HS-5 (cell line): ENCODE results near the gene CCDC73.

Experiments
- DNase-seq: peaks from one replicate; pipeline ENCODE4 v3.0.0-alpha.2; 2012; ENCODE audit warnings: low read depth

The CCDC73 gene

DNA sequence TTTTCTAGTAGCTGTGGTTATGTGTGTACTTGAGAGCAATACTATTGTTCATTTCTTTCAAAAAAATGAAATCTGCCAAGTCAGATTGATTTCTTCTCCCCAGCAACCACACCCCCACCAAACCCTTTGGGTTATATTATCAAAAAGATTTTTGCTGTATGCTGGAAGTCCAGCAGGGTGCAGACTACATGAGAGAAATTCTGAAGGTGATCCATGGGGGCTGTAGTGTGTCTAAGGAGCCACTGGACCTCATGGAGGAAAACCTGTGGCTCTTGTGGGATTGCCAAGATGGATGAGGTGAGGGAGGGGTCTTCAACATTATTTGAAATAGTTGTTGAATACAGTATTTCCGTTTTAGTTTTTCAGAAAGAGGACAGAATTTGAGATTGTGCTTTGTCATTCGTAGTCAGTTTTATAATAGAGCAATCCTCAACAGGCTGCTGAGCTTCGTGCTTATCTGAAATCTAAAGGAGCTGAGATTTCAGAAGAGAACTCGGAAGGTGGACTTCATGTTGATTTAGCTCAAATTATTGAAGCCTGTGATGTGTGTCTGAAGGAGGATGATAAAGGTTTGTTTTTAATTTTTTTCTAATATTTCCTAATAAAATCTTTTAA is 207.8 kb downstream of the CCDC73 start:
- no peak for DNase-seq

DNA sequence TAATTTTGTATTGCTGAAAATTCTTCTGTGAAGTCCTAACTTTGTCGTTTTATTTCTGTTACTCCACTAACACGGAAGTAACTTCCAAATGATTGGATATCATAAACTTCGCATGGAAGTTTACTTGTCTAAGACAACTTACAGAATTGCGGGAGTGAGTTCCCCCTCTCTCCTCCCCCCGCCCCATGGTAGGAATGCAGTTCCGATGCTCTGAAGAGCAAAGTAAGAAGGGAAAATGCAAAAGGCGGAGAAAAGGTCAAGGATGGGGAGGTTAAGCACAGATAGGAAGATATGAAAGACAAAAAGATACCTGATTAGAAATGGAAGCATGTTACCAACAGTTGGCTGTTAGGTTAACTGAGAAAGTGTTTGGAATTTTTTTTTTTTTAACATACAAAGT is 209.5 kb downstream of the CCDC73 start:
- DNase-seq: no peak

DNA sequence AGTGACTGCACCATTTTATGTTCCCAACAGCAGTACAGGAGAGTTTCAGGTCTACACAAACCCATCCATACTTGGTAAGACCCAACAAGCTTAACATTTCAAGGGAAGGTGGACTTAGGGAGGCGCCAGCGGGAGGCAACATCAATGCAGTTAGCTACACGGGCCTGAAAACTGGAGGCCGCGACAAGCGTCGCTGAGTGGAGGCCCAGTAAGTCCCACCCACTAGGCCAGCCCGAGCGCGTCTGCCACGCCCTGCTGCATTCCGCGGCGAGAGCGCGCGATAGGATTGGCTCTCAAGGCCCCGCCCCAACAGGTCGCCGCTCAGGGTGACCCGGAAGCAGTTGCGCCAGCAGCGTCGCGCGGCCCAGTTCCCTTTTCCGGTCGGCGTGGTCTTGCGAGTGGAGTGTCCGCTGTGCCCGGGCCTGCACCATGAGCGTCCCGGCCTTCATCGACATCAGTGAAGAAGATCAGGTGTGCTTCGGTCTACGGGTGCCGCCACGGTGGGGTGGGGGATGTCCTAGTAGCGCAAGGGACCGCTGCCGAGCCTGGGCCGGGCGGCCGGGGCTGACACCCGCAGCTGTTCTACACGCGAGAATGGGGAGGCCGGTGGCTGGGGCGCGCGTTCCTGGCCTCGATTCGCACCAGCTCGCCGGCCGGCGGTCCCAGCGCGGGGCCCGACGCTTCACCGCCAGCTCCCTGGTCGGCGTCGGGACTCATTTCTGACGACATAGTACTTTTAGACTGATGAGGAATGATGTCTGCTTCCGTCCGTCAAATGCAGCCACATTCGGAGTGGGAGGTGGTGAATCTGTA is 210.8 kb downstream of the CCDC73 start, which contains the start of gene EIF3M:
EIF3M (plus strand) TSS at position 373 of the 813 bp plus-strand sequence; CDS start at position 430, 57 bp downstream.
- DNase-seq: peak; percentile 81

DNA sequence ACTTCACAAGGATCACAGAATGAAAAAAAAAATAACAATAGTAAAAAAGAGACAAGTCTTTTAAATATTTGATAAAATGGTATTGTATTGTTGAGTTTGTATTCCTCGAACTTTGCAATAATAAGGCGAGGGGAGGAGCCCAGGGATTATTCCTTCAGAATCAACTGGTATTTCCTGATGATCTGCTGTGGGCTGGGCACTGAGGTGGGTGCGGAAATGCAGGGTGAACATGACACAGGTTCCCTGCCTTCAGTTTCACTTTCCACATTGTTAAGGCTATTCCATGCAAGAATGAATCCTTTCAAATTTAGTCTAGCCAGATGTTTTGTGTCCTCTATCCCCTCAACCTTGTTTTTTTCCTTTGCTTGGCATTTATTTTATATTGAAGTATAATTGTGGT is 212.9 kb downstream of the CCDC73 start:
- DNase-seq: no peak

DNA sequence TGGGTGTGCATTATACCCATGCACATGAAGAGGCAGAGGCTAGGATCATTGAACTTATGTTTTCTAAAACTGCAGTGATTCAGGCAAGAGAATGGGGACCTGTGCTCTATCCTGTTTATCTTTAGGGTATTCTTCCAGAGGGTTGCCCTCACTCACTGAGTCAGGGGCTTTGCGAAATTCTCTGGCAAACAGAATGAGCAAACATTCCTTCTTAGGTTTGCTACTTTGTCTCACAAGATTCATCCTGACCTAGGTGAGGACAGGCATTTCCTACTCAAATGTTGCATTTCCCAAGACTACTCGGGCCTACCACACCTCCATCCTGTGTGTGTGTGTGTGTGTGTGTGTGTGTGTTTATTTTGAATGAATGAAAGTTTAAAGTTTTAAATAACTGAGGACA is 213.5 kb downstream of the CCDC73 start:
- peak; percentile 33 for DNase-seq

DNA sequence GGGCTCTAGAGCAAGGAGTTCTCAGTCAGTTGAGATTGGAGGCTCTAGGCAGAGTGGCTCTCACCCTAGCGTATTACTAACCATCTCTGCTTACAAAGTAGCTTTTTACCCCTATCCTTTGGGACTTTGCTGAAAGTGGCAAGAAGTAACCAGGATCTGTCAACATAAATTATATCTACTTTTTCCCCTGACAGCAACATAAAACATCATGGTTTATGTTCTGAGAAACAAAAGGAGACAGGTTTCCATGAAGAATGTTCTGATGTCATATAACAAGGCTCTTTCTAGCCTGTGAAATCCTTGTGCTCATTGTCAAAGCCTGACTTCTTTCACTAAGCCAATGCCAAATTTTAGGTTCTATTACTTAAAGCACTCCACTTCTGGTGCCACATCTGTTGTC is 218.0 kb downstream of the CCDC73 start:
- DNase-seq: no peak

DNA sequence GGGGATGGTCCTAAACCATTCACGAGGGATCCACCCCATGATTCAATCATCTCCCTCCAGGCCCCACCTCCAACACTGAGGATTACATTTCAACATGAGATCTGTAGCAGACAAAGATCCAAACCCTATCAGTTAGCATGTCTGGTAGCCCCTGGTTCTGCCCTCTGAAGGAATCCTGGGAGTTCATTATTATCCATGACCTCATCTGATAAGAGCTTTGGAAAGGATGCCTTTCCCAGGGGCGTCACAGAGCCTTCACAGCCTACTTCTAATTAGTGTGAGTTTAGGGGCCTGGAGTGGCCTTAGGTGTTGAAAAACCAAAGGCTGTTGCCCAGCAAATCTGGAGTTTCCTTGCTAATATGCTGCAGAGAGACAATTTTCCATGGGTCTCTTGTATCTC is 219.4 kb downstream of the CCDC73 start:
- no peak for DNase-seq

DNA sequence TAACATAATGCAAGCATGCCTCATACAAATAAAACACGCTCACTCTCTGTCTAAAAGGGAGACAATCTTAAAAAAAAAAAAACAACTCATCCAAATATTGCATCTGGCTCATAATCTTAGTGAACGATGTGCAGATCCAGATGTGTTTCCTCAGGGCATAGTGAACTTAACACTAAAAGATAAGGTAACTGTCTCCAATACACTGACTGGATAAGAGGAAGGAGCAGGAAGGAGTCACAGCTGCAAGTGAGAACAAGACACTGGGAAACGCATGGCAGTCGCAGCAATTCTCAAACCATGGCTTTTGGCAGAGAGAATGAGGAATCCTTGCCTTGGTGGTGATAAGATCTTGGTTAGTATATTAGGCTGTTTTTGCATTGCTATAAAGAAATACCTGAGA is 220.0 kb downstream of the CCDC73 start:
- no peak for DNase-seq

DNA sequence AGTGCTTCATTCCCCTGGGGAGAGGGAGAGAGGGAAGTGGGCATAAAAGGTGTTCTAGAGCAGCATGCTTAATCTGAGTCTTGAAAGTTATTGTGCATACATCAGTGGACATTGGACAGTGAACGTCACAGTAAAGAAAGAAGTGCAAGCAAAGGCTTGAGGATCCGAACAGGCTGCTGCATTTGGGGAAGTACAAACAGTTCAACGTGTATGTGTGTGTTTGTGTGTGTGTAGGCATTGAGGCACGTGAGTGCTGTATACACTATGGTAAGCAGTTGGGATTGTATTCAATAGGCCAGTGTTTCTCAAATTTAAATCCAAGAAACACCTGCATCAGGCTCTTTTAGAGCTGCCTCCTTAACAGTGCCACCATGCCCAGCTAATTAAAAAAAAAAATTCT is 221.2 kb downstream of the CCDC73 start:
- DNase-seq: no peak

DNA sequence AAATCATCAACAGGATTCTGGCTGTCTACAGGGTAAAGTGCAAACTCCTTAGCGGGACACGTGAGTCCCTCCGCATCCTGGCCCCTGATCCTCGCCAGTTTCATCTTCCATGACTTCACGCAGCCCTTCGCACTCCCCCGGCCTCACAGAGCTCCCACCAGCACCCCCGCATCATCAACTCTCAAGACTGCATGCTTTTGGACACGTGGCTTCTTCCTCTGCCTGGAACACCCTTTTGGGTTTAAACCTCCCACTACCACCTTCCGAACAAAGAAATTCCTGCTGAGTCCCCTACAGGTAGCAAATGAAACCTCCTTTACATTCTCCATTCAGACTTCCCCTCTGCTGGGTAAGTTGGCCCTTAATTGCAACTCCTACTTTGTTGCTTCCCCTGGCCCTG is 223.4 kb downstream of the CCDC73 start:
- DNase-seq: no peak

DNA sequence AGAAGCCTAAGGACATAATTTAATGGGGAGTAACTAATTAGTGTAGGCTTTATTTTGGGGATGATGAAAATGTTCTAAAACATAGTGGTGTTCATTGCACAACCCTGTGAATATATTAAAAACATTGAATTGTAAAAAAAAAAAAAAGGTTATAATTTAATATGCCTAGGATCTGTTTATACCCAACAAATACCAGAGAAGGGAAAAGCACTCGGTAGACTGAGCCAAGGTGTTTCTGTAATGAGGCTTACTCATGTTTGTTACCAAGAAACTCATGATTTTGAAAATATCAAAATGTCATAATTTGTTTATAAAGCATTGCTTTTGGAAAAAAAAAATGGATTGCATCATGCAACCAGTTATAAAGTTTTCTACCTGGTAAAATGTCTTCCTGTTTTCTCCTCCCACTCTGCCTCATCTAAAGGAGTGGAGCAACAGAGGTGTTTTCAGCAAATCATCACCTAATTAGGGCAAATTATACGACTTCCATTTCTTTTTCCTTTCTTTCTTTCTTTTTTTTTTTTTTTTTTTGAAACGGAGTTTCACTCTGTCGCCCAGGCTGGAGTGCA is 225.1 kb downstream of the CCDC73 start:
- no peak for DNase-seq

DNA sequence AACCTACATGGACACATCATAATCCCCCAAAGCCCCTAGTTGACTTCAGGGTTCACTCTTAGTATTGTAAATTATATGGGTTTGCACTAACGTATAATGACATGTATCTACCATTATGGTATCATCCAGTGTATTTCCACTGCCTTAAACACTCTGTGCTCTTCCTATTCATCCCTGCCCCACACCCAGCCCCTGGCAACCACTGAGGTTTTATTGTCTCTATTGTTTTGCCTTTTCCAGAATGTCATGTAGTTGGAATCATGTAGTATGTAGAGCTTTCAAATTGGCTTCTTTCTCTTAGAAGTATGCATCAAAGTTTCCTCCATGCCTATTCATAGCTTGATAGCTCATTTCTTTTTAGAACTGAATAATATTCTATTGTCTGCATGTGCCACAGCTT is 227.3 kb downstream of the CCDC73 start:
- no peak for DNase-seq

DNA sequence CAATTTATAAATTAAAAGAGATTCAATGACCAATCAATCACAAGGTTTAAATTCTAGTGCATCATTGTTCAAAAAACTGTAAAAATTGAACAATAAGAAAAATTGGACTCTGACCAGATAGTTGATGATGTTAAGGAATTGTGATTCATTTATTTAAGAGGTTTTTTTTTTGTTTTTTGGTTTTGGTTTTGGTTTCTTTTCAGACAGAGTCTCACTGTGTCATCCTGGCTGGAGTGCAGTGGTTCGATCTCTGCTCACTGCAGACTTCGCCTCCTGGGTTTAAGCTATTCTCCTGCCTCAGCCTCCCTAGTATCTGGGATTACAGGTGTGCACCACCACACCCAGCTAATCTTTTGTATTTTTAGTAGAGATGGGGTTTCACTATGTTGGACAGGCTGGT is 227.9 kb downstream of the CCDC73 start:
- DNase-seq: no peak

DNA sequence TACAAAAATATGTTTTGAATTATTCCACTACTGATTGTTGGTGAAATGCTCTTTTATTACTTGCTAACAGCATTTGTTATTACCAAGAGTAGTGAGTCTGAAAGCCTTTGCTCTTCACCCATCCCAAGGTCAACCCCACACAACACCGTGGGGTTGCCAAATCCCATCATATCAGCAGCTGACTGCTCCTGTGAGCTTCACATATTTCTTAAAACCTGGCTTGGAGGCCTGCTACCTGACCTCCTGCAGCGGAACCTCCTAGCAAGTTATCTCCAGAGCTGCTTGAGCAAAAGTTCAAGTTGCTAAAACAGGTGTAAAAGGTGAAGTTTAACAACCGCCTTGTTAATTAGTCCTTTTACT is 230.9 kb downstream of the CCDC73 start:
- DNase-seq: no peak

DNA sequence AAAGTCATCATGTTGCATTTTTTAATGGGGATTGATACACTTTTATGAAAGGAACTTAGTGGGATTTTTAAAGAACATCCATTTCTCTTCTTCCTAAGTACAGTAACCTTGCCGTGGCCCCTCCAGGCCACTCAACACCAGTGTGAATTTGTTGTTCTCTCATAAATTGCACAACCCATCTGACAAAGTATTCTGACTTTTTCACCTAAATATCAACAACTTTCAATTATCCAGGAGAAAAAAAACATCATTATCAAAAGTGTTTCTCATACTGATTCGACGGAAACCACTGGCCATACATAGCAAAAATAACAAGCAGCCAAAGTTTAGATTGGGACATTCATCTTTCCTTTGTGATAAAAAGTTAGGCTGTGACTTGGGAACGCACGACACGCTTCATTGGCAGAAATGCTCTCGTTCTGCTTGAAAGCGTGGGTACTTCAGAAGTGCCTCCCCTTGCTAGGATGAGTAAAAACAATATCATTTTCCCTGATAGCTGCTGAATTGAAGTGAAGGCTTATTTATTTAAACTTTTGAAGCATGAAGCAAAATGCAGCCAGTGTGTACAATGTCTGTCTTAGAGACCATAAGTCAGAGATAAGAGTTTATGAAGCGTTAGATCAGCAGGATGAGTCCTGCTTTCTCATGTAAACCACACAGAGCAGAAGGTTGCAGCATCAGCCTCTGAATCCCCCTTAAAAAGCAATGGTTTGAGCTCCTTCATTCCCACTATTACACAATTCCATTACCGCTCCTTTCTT is 231.4 kb downstream of the CCDC73 start:
- DNase-seq: no peak

DNA sequence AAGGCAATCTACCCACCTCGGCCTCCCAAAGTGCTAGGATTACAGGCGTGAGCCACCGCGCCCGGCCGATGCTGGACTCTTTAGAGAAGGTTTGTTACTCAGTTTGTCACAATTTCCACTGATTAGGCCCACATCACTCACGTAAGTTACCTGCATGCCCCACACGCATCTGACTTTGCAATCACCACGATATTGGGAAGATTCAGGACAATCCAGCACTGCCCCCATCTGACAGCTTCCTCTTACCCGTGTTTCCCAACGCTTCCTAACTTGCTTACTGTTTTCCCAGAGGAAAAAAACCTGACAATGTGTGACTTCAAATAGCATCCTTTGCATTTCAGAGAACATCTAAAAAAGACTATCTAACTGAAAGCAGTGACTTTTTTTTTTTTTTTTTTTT is 232.6 kb downstream of the CCDC73 start:
- no peak for DNase-seq

DNA sequence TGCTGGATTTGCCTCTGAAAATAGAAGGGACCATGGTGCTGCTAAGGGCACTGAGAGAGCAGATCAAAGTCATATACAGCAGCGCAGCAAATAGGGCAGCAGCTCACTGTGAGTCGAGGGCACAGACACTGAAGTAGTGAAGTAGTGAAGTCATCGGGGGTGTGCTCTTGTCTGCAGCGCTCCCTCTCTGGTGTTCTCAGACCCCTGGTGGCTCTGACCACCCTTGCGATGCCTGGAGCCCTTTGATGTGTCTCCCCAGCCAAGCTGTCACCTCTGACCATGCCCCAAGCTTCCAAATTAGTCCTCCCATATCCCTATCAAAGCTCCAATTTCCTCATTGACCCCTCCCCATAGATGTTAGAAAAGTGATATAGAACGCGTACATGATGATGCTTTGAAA is 238.6 kb downstream of the CCDC73 start:
- no peak for DNase-seq

DNA sequence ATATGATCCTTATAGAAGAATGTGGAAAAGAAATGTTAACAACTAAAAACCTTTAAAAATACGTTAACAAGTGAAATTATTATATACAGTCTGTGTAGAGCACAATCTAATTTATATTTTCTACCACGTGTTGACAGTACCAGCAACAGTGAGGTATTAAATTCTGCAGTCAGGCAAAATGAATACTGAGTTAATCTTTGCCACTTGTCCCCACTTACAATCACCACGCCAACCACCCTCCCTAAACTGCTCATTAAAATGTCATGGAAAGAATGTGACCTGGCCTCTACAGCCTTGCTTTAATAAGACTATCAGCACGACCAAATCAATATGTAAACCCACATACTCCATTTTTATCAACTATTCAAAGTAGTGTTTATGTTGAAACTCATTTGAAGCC is 239.4 kb downstream of the CCDC73 start:
- no peak for DNase-seq
